CD4-positive, alpha-beta T cell treated with Interleukin-17A for 1 hour (primary cell): ENCODE measurements around the gene TAB2.

Source experiments
- DNase-seq: peaks from one replicate; pipeline ENCODE4 v3.0.0-alpha.2; 2020

Gene TAB2, protein sequence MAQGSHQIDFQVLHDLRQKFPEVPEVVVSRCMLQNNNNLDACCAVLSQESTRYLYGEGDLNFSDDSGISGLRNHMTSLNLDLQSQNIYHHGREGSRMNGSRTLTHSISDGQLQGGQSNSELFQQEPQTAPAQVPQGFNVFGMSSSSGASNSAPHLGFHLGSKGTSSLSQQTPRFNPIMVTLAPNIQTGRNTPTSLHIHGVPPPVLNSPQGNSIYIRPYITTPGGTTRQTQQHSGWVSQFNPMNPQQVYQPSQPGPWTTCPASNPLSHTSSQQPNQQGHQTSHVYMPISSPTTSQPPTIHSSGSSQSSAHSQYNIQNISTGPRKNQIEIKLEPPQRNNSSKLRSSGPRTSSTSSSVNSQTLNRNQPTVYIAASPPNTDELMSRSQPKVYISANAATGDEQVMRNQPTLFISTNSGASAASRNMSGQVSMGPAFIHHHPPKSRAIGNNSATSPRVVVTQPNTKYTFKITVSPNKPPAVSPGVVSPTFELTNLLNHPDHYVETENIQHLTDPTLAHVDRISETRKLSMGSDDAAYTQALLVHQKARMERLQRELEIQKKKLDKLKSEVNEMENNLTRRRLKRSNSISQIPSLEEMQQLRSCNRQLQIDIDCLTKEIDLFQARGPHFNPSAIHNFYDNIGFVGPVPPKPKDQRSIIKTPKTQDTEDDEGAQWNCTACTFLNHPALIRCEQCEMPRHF

DNA sequence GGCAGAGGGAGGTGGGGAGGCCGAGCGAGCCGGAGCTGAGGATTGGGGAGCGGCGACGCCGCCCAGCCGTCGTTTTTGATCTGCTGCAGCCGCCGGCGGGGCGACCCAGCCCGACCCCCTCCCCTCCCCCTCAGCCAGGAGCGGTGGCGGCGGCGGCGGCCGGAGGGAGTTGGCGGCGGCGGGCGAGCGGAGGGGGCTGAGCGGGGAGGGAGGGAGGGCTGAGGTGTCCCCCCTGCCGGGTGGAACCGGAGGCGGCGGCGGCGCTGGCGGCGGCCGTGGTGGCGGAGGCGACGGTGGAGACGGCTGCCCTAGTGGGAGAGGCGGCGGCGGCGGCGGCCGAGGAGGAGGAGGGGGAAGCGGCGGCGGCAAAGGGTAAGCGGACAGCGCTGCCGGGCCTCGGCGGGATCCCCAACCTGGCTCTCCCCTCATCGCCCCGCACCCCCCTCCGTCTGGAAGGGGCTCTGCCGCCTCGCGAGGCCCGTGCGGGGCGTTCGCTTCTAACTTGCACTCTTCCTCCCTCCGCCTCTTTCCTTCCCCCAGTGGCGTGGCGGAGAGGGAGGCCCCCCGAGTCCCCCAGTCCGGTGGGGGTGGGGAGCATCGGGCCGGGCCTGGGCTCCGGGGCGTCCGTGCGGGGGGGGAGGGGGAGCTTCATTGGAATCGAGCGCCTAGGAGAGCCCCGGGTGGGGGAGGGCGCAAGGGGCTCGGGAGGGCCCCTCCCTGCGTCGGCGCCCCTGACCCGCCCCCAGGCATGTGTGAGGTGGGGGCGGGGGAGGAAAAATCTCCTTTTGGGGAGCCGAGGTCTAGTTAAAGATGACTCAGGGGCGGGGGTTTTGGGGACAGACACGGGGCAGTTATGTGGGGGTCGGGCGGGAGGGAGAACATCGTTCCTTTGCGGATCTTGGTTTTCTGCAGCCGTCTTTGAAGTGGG, at the start of gene TAB2:
TSS of gene TAB2 (plus strand) at position 69 of the 928 bp plus-strand sequence. CDS start 52,286 bp downstream, outside the sequence.
- peak; percentile 79 for DNase-seq

DNA sequence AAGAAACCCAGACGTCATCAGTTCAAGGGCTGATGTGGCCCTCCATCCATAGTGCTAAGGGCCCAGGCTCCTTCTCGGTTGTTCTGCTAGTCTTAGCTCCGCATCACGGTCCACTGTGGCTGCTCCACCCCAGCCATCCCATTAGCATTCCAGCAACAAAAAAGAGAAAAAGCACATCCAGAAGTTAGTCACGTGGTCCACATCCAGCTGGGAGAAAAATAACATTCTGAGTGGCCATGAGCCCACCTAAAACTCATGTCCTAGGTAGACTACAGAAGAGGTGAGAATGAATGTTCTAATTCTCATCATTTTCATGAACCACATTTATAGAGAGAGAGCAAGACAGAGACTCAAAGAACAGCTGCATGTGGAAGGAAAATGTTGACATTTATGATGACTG, 49.4 kb upstream of the TAB2 start:
- DNase-seq: no peak

DNA sequence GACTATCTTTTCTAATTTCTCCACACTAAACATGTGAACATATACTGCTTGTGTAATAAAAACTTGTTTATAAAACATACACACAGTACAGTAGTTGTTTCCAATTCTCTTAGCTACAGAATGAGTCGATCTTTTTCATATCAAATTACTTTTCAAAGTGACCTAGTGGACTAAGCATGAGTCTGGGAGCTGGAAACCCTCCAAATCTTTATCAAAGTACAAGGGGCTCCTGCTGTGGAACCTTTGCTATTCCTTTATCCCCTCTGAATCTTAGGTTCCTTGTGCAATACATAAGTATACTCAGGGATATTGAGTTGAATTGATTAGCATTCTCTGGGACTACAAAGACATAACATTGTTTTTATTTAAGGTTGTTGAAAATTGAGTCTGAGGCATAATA, 48.7 kb upstream of the TAB2 start:
- DNase-seq: no peak

DNA sequence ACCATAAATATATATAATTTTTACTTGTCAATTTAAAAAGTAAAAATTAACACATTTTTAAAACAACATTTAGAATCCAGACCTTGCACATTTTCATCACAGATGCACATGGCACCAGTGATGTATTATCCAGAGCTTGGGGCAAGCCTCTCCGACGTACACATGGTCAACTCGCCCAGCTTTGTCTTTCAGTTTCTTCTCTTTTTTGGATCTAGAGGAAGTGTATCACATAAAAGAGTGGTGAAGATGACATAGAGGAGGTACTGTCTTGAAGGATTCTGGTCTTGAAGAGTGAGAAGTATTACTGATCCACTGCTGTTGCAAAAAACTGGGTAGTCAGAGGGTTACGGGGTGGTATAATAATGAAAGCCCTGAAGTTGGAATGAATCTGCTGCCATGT, 46.9 kb upstream of the TAB2 start:
- DNase-seq: no peak

DNA sequence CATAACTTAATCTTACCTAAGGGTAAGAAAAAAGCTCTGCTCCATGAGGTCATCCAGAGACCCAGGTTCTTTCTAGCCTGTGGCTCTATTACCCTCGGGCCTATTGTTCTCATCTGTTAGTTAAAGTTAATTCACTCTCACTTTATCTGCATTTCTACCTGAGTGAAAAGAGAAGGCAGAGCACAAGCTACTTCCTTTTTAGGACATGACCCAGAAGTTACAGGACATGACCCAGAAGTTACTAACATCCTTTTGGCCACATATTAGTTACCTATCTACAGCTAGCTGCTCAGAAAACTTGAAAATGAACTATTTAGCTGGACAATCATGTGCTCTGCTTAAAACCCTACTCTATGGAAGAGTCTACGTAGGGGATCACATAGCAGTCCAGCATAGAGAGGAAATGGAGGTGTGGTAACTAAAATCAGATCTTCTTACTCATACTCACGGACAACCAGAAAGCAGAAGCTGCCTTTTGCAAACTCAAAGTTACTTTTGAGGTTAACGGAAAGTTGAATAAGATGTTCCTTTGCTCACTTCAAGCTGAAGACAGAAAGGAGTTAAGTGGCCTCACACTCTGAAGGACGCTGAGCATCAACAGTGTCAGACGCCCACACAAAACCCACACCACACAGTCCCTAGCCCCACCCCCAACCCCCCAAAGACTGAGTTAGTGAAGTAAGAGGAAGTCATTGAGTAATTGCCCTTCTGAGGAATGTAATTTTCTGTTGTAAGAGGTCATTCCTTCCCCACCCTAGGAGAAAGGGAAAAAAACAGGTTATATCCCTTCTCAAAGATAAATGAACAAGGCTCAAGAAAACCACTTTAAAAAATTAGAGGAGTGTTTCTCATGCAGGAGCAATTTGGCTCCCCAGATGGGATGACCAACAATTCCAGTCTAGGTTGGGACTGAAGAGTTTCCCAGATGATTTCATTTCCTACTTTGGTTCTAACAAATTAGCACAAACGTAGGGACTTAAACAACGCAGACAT, 45.9 kb upstream of the TAB2 start:
- DNase-seq: peak; percentile 58

DNA sequence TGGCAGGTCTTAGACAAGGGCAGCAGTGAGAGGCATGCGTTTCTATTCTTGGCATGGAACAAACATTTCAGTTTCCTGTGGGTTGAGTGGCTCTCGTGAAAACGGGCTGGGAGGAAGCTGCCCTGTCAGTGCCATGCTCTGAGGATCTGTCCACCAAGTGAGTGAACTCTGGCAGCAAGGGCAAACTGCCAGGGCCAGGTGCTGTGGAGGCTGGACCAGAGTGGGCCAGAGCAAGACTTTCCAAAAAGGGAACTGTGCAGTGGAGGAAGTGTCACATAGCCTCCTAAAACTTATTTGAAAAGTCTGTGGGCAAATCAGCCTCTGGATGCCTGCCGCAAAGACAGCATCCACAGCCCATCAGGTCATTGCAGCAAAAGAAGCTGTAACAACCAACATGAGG, 44.2 kb upstream of the TAB2 start:
- no peak for DNase-seq

DNA sequence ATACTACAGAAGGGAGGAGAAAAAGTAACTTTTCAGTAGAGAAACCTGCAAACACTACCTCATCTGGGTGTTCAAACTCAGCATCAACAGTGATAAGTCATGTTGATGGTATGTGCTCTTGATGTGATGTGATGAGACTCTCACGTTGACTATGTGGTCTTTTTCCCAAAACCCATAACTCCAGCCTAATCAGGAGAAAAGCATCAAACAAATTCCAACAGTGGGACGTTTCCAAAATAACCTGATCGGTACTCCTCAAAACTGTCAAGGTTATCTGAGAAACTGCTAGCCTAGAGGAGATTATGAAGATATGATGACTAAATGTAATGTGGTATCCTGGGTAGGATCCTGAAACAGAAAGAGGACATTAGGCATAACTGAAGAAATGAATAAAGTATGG, 41.9 kb upstream of the TAB2 start:
- no peak for DNase-seq

DNA sequence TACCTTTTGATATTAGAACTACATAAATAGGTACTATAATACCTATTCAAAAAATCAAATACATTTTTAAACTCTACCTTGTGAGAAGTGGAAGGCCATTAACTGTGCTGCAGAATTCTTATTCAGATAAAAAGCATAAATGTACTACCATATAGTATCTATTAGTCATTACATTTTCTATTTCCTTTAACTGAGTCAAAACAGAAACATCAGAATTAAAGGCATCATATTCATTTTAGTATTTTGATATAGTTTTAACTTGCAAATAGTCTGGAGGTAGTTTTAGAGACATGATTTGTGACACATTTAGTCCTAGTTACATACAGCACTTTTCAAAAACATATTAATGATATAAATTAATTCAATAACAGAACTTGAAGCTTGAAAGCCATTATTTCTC, 39.9 kb upstream of the TAB2 start:
- DNase-seq: no peak

DNA sequence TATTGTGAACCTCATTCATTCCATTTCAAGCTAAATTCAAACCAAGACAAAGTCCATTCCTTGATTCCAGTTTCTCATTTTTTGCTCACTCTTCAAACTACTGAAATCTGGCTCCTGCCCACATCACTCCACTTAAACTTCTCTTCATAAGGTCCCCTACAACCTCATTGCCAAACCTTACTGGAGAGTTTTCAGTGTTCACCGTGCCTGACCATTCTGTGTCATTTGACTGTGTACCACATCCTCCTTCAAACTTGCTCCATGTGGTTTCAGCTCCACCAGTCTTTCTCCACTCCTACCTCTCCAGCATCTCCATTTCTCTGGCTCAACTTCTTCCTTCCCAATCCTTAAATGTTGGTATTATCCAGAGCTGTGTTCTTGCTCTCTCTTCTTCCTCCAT, 38.5 kb upstream of the TAB2 start:
- DNase-seq: no peak

DNA sequence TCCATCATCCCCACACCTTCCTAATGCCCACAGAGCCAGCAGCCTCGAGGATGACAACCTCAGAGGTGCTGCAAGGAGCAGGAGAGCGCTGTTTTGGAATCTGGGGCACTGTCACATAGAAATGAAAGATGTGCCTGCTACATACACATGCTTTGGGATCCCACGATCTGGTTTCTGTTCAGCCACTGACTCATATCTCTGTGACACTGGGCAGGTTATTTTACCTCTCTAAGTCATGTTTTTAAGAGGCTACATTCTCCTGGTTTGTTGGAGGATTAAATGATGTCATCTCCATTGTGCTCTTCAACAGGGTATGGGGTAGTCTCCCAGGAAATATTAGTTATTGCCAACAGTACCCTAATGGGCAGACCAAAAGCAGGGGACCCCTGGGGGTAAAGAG, 32.6 kb upstream of the TAB2 start:
- no peak for DNase-seq

DNA sequence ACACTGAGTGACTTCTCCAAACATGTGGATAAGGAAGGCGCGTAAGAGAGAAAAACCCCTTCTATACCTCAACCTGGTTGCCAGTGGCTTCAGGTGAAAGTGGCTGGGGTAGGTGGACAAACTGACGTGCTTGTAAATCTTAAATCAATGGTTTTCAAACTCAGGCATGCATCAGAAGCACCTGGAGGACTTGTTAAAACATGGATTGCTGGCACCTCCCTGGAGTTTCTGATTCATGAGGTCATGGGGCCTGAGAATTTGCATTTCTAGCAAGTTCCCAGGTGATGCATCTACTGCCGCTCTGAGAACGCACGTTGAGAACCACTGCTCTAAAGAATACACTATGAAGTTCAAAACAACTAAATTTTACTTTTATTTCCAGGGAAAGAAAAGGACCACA, 31.9 kb upstream of the TAB2 start:
- no peak for DNase-seq

DNA sequence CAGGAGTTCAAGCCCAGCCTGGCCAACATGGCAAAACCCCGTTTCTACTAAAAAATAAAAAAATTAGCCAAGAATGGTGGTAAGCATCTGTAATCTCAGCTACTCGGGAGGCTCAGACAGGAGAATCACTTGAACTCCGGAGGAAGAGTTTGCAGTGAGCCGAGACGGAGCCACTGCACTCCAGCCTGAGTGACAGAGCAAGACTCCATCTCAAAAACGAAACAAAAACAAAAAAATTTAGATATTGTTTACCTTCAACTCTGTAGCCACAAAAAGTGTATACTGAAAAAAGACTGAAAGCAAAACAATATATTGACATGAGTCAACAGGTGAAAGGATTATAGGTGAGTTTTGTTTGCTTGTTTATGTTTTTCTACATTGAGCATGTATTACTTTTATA, 30.6 kb upstream of the TAB2 start:
- no peak for DNase-seq

DNA sequence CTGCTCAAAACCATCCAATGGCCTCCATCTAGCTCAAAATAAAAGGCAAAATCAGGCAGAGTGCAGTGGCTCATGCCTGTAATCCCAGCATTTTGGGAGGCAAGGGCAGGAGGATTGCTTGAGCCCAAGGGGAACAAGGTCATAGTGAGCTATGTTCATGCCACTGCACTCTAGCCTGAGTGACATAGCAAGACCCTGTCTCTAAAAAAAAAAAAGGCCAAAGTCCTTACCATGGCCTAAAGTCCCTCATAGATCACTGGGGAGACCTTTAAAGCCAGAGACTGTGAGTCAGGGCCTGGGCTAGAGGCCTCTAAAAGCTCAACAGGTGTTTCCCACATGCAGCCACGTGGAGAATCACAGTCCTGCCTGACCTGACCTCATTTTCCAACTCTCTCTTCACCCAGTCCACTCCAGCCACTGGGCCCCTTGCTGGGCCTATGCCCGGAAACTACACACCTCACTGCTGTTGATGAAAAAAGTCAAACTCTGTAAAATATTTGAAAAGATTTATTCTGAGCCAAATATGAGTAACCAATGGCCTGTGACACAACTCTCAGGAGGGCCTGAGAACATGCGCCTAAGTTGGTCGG, 28.2 kb upstream of the TAB2 start:
- no peak for DNase-seq

DNA sequence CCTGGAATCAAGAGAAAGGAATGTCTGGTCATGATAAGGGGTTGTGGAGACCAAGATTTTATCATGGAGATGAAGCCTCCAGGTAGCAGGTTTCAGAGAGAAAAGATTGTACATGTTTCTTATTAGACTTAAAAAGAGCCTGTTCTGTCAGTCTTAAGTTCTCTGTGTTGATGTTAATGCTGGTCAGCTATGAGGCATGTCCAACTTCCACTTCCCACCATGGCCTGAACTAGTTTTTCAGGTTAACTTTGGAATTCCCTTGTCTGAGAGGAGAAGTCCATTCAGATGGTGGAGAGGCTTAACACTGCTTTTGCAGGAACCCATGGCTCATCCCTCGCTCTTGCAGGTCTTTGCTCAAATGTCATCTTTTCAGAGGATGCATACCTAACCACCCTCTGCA, 27.5 kb upstream of the TAB2 start:
- DNase-seq: no peak

DNA sequence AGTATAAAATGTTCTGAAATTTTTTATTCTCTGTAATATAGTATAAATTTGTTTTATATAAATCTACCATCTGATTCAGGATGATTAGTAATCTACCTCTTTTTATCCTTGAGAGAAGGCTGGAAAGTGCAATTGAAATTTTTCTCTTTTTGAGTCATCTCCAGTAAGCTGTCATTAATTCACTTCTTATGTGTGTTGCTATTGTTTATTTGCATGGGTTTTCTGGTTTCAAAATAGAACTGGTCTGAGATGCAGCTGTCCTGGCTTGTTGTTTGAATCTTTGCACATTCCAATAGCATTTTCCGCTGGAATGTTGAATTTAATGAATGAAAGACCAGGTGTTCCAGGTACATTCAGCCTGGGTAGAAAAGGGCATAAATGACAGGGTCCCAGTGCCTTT, 24.3 kb upstream of the TAB2 start:
- no peak for DNase-seq

DNA sequence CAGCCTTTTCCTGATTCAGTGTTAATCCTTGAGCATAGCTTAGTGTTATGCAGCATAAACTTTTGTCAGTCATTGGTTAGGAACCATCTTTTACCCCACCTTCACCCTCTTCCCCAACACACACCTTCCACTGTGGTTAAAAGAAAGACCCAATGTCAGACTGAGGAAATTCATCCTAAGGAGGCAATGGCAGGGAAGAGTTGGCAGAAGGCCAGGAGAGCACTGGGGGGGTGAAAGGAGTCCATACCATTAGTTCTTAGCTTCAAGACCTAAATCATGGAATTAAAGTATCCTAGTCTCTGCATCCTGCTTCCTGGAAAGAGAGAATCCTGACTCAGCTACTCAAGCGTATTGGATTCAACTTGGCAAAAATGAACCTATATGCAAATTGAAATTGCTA, 16.9 kb upstream of the TAB2 start:
- DNase-seq: no peak

DNA sequence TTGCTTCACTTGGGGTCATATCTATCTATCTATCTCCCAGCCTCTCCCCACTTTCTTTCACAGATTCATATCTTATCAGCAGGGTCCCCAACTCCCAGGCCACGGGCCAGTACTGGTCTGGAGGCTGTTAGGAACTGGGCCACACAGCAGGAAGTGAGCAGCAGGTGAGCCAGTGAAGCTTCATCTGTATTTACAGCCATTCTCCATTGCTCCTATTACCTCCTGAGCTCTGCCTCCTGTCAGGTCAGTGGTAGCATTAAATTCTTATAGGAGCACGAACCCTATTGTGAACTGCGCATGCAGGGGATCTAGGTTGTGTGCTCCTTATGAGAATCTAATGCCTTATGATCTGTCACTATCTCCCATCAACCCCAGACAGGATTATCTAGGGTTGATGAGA, 14.8 kb upstream of the TAB2 start:
- no peak for DNase-seq

DNA sequence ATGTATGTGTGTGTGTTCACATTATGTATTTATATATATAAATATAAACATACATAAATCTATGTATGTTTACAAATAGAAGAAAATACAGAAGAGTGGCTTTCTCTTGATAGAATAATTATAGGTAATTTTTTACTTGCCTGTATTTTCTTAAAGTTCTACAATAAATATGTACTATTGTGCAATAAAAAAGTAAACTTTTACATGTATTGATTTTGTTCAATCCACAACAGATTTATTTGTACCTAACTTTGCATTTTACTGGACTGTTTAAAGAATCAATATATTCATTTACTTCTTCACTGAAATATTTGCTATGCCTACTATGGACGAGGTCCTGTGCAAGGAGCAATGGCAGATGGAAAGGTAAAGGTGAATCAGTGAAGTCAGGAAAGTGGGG, 14.0 kb upstream of the TAB2 start:
- DNase-seq: no peak

DNA sequence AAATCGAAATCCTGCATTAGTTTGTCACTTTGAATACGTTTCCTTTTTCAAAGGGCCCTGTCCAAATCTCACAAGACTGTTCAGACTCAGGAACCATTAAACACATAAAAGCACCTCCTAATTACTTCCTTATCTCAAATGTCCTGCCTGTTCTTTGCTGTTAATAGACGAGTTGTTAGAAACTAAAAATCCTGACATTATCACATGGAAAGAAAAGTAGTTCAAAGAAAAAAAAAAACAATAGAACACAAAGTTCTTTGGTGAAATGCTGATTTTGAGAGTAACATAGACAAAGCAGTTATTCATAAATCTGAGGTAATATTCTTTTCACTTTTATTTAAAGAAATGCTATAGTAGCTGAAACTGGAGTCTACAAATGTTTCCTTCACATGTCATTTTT, 12.1 kb upstream of the TAB2 start:
- DNase-seq: no peak

DNA sequence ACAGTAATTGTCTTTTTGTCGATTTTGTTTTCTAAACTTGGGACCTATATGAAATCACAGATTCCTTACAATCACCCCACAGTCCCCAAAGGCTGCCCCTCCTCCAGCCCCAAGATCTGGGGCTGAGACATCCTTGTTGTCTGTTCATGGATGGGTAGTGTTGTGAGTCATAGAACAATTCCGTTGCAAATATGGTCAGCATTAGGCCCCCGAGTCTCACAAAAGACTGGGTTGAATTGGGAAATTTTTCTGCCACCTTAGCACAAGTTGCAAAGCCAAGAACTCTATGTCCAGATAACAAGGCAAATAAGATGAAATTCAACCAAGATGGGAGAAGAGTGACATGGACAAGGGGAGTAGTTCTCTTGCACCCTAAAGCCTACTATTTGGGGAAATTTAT, 10.5 kb upstream of the TAB2 start:
- no peak for DNase-seq

DNA sequence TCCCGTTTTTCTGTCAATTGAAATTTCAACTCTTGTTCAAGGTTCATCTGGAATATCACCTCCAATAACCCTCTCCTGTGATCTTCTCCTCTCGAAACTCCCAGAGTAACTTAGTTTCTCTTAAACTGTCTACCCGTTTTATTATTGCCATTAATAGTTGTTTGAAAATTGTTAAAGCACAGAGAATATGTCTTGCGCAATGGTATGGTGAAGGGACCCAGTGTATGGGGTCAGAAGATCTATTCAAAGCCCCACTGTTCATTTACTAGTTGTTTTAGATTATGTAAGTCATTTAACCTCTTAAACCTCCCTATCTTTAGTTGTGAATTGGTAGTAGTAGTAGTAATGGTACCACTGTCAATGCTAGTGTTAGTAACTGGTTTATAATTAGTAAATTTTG, 6.2 kb upstream of the TAB2 start:
- no peak for DNase-seq

DNA sequence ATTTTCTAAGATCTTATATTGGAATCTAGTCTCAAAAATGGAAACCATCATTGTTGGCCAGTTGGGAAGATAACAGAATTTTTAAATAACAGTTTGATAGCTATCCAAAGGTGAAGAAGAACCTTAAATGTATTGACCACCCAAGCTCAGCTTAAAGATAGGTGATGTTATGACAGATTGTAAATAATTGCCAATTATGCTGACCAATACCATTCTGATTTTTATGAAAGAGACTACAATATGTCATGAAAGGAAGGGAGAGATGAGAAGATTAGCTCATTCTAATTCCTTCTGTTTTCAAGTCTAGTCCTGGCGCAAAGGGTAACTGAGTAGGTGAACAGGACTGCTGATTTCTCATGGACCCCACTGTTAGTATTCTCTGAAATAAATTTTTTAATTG, 5.7 kb upstream of the TAB2 start:
- no peak for DNase-seq
